Peyer's patch (tissue), 4 donors: Measurements from ENCODE around the gene FAM20C.

Experiments used
- POLR2A ChIP-seq, 2 donors: fragments of 450-650 bp; IDR thresholded peaks; one replicate each; pipeline ENCODE4 v1.5.1; 2017; ENCODE audit warnings: antibody characterized with exemption in 2 of 2, mild to moderate bottlenecking in 2 of 2, moderate library complexity in 2 of 2
- TF ChIP-seq, protein P1 (sequence below), 6 experiments: fragments of 450-650 bp in 4 of 6; fragments of 200-600 bp in 2 of 6; sonication (generic) in 1 of 6; IDR thresholded peaks; one replicate each; pipeline ENCODE4 v1.5.1; 2017 to 2019; ENCODE audit warnings: antibody characterized with exemption in 6 of 6, mild to moderate bottlenecking in 3 of 6, moderate library complexity in 1 of 6

DNA sequence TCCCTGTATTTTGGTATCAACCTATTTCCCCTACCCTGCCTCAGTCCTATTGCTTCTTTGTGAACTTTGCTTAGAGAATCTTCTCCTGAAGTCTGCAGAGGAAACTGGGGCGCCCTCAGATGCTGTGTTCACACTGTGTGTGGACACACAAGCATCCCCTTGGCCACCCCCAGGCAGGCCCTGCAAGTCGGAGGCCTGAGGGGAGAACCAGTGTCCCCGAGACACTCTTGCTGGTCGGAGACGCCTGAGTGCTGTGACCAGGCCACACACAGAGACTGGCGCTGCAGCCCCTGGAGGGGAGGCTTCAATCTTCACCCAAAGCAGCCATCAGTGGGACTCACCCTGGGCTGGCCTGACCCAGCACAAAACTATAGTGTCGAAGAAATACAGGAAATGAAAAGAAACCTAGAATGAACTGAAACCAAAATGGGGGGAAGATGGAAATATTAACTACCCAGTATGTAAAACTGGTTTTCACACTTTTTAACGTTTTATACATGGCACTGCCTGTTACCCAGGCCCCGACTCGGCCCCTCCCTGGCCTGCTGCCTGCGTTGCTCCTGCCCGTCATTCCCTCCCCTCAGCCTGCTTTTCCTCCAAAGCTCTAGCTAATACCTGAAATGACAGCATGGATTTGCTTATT, 48.4 kb upstream of the FAM20C start:
- TF ChIP-seq, protein P1, sequence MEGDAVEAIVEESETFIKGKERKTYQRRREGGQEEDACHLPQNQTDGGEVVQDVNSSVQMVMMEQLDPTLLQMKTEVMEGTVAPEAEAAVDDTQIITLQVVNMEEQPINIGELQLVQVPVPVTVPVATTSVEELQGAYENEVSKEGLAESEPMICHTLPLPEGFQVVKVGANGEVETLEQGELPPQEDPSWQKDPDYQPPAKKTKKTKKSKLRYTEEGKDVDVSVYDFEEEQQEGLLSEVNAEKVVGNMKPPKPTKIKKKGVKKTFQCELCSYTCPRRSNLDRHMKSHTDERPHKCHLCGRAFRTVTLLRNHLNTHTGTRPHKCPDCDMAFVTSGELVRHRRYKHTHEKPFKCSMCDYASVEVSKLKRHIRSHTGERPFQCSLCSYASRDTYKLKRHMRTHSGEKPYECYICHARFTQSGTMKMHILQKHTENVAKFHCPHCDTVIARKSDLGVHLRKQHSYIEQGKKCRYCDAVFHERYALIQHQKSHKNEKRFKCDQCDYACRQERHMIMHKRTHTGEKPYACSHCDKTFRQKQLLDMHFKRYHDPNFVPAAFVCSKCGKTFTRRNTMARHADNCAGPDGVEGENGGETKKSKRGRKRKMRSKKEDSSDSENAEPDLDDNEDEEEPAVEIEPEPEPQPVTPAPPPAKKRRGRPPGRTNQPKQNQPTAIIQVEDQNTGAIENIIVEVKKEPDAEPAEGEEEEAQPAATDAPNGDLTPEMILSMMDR (IDR thresholded peaks at IDR 0.05) = no peak
- no peak for TF ChIP-seq POLR2A (IDR thresholded peaks at IDR 0.05)
